HEK293 (cell line): ENCODE results near the gene CHMP1A.

ENCODE experiments used
- CTCF ChIA-PET: fragments of 350-600 bp; formaldehyde crosslinking; extraction: SDS; loops from one replicate; lab custom pipeline; 2021; ENCODE audit warnings: antibody characterized with exemption; lab: Yijun Ruan, JAX
- POLR2A ChIA-PET: fragments of 300-600 bp; formaldehyde crosslinking; extraction: SDS; loops from one replicate; lab custom pipeline; 2020; ENCODE audit warnings: antibody characterized with exemption, inconsistent platforms; lab: Yijun Ruan, JAX
- H3K27ac ChIP-seq: fragments of 200-500 bp; sonication (Bioruptor generic); 2 replicates; pipeline ENCODE4 v1.5.1; 2014; ENCODE audit warnings: low read depth, low read length, control low read depth, inconsistent platforms; ENCODE audit errors: extremely low read depth
- H3K36me3 ChIP-seq, 2 experiments: fragments of 200-500 bp in 1 of 2; sonication (Bioruptor generic) in 1 of 2; 1 replicate in 1 of 2; 2 replicates in 1 of 2; pipeline ENCODE4 v1.5.1; 2014 to 2017; ENCODE audit warnings: inconsistent platforms in 2 of 2, low read length in 2 of 2; ENCODE audit not compliant: control insufficient read depth in 2 of 2, insufficient read depth in 1 of 2
- H3K4me1 ChIP-seq: fragments of 200-500 bp; sonication (Bioruptor generic); 2 replicates; pipeline ENCODE4 v1.5.1; 2014; ENCODE audit warnings: mild to moderate bottlenecking, low read length, inconsistent platforms; ENCODE audit not compliant: control insufficient read depth, insufficient read depth
- H3K4me3 ChIP-seq: 2 replicates; pipeline ENCODE4 v1.5.1; 2011; ENCODE audit warnings: low read depth, mild to moderate bottlenecking, control low read depth, low read length, moderate library complexity
- H3K9me3 ChIP-seq: fragments of 200-500 bp; sonication (Bioruptor generic); 2 replicates; pipeline ENCODE4 v1.5.1; 2014; ENCODE audit warnings: low read depth, low read length, inconsistent platforms; ENCODE audit not compliant: control insufficient read depth, insufficient read depth
- BCL11A ChIP-seq: fragments of 450-650 bp; formaldehyde crosslinking; IDR thresholded peaks from 2 replicates; pipeline ENCODE4 v1.5.1; 2016; ENCODE audit warnings: low read depth, missing biosample characterization, missing genetic modification characterization
- GLIS1 ChIP-seq: fragments of 450-650 bp; formaldehyde crosslinking; IDR thresholded peaks from 2 replicates; pipeline ENCODE4 v1.5.1; 2016; ENCODE audit warnings: missing biosample characterization, missing genetic modification characterization
- GLIS2 ChIP-seq: fragments of 450-650 bp; formaldehyde crosslinking; IDR thresholded peaks from 2 replicates; pipeline ENCODE4 v1.5.1; 2016; ENCODE audit warnings: missing biosample characterization, missing genetic modification characterization
- HOXC10 ChIP-seq: sonication (generic); formaldehyde crosslinking; IDR thresholded peaks from 2 replicates; pipeline ENCODE4 v1.8.1; 2023; ENCODE audit warnings: mild to moderate bottlenecking, missing genetic modification reagents
- HOXD13 ChIP-seq: sonication (generic); formaldehyde crosslinking; IDR thresholded peaks from 2 replicates; pipeline ENCODE4 v1.8.0; 2022; ENCODE audit warnings: missing genetic modification reagents, borderline replicate concordance
- SCRT2 ChIP-seq: fragments of 450-650 bp; formaldehyde crosslinking; IDR thresholded peaks from 2 replicates; pipeline ENCODE4 v1.5.1; 2016; ENCODE audit warnings: missing biosample characterization, missing genetic modification characterization
- ZIC2 ChIP-seq: fragments of 450-650 bp; formaldehyde crosslinking; IDR thresholded peaks from 2 replicates; pipeline ENCODE4 v1.5.1; 2016; ENCODE audit warnings: missing biosample characterization, missing genetic modification characterization
- ZNF10 ChIP-seq: fragments of 450-650 bp; formaldehyde crosslinking; IDR thresholded peaks from 2 replicates; pipeline ENCODE4 v1.5.1; 2017; ENCODE audit warnings: missing biosample characterization, missing genetic modification characterization
- ZNF114 ChIP-seq: fragments of 450-650 bp; formaldehyde crosslinking; IDR thresholded peaks from 2 replicates; pipeline ENCODE4 v1.5.0; 2017; ENCODE audit warnings: missing biosample characterization, missing genetic modification characterization
- ZNF146 ChIP-seq: fragments of 450-650 bp; formaldehyde crosslinking; IDR thresholded peaks from 2 replicates; pipeline ENCODE4 v1.5.1; 2016; ENCODE audit warnings: missing biosample characterization, missing genetic modification characterization
- ZNF184 ChIP-seq: fragments of 450-650 bp; IDR thresholded peaks from 2 replicates; pipeline ENCODE4 v1.5.1; 2018; ENCODE audit warnings: missing biosample characterization, mild to moderate bottlenecking, missing genetic modification characterization
- ZNF239 ChIP-seq: fragments of 450-650 bp; formaldehyde crosslinking; IDR thresholded peaks from 2 replicates; pipeline ENCODE4 v1.5.1; 2016; ENCODE audit warnings: missing biosample characterization, missing genetic modification characterization
- ZNF248 ChIP-seq: fragments of 450-650 bp; formaldehyde crosslinking; IDR thresholded peaks from 2 replicates; pipeline ENCODE4 v1.5.1; 2017; ENCODE audit warnings: missing biosample characterization, missing genetic modification characterization
- ZNF341 ChIP-seq: fragments of 450-650 bp; formaldehyde crosslinking; IDR thresholded peaks from 2 replicates; pipeline ENCODE4; 2016; ENCODE audit warnings: low read depth, missing biosample characterization, missing genetic modification characterization
- ZNF629 ChIP-seq: fragments of 450-650 bp; formaldehyde crosslinking; IDR thresholded peaks from 2 replicates; pipeline ENCODE4 v1.5.1; 2017; ENCODE audit warnings: missing biosample characterization, missing genetic modification characterization
- ZNF658 ChIP-seq: fragments of 450-650 bp; formaldehyde crosslinking; IDR thresholded peaks from 2 replicates; pipeline ENCODE4; 2016; ENCODE audit warnings: missing biosample characterization, missing genetic modification characterization
- ZNF776 ChIP-seq: fragments of 450-650 bp; formaldehyde crosslinking; IDR thresholded peaks from 2 replicates; pipeline ENCODE4 v1.5.0; 2017; ENCODE audit warnings: missing biosample characterization, missing genetic modification characterization, borderline replicate concordance
- ZNF777 ChIP-seq: fragments of 450-650 bp; formaldehyde crosslinking; IDR thresholded peaks from 2 replicates; pipeline ENCODE4 v1.5.1; 2017; ENCODE audit warnings: missing biosample characterization, missing genetic modification characterization, borderline replicate concordance
- TF ChIP-seq, protein P1 (sequence below): fragments of 450-650 bp; formaldehyde crosslinking; IDR thresholded peaks from 2 replicates; pipeline ENCODE4 v1.5.0; 2017; ENCODE audit warnings: missing biosample characterization, missing genetic modification characterization, borderline replicate concordance
- TF ChIP-seq, protein P2 (sequence below): fragments of 450-650 bp; formaldehyde crosslinking; IDR thresholded peaks from 2 replicates; pipeline ENCODE4 v1.5.1; 2017; ENCODE audit warnings: missing biosample characterization, missing genetic modification characterization
- TF ChIP-seq, protein P3 (sequence below): fragments of 450-650 bp; IDR thresholded peaks from 2 replicates; pipeline ENCODE4 v1.5.1; 2018; ENCODE audit warnings: missing biosample characterization, mild to moderate bottlenecking, missing genetic modification characterization
- TF ChIP-seq, protein P4 (sequence below): fragments of 450-650 bp; formaldehyde crosslinking; IDR thresholded peaks from 2 replicates; pipeline ENCODE4 v1.5.1; 2016; ENCODE audit warnings: missing biosample characterization, missing genetic modification characterization, low read depth
- TF ChIP-seq, protein P5 (sequence below): fragments of 450-650 bp; formaldehyde crosslinking; IDR thresholded peaks from 2 replicates; pipeline ENCODE4 v1.5.1; 2016; ENCODE audit warnings: missing biosample characterization, missing genetic modification characterization, borderline replicate concordance

Gene CHMP1A

DNA sequence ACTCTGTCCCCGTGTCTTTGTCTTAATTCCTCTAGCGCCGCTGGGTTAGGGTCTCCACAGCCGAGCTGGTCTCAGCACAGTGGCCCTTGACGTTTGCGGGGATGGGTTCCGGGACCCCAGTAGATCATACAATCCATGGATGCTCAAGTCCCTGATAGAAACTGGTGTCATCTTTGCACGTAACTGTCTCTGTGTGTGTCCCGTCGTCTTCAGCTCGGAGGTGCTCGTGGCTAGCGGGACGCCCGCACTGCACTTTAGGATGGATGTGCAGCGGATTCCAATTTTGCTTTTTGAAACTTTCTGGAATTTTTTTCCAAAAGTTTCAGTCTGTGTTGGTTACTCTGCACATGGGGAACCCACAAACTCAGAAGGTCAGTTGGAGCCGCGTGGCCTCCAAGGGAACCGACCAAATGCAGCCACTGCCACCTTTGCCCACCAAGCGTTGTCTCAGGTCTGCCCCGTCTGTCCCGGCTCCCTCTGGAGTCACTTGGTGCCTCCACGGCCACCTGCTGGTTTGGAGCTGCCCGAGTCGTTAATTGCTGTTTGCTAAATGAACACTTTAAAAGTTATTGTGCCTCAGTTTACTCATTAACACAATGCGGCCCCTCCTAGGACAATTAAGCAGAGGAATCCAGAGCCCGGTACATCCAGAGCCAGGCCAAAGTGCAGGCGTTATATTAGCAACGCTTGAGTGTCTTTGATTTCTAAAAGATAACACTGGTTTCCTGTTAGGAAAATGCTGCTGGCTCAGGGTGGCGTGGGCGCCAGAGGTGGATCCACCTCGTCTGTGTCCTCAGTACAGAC lies 49.4 kb downstream of the CHMP1A start (continued):
- TF ChIP-seq, protein P1, sequence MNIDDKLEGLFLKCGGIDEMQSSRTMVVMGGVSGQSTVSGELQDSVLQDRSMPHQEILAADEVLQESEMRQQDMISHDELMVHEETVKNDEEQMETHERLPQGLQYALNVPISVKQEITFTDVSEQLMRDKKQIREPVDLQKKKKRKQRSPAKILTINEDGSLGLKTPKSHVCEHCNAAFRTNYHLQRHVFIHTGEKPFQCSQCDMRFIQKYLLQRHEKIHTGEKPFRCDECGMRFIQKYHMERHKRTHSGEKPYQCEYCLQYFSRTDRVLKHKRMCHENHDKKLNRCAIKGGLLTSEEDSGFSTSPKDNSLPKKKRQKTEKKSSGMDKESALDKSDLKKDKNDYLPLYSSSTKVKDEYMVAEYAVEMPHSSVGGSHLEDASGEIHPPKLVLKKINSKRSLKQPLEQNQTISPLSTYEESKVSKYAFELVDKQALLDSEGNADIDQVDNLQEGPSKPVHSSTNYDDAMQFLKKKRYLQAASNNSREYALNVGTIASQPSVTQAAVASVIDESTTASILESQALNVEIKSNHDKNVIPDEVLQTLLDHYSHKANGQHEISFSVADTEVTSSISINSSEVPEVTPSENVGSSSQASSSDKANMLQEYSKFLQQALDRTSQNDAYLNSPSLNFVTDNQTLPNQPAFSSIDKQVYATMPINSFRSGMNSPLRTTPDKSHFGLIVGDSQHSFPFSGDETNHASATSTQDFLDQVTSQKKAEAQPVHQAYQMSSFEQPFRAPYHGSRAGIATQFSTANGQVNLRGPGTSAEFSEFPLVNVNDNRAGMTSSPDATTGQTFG, result no peak
- TF ChIP-seq ZNF248 (tag by site-specific recombination) (no peak), ZNF184 (tag by site-specific recombination) (no peak), ZNF239 (tag by site-specific recombination) (no peak), GLIS2 (tag by site-specific recombination) (no peak)
- TF ChIP-seq, protein P2, sequence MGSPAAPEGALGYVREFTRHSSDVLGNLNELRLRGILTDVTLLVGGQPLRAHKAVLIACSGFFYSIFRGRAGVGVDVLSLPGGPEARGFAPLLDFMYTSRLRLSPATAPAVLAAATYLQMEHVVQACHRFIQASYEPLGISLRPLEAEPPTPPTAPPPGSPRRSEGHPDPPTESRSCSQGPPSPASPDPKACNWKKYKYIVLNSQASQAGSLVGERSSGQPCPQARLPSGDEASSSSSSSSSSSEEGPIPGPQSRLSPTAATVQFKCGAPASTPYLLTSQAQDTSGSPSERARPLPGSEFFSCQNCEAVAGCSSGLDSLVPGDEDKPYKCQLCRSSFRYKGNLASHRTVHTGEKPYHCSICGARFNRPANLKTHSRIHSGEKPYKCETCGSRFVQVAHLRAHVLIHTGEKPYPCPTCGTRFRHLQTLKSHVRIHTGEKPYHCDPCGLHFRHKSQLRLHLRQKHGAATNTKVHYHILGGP (tag by site-specific recombination), result no peak
- TF ChIP-seq, all 188 proteins: peak for 0

DNA sequence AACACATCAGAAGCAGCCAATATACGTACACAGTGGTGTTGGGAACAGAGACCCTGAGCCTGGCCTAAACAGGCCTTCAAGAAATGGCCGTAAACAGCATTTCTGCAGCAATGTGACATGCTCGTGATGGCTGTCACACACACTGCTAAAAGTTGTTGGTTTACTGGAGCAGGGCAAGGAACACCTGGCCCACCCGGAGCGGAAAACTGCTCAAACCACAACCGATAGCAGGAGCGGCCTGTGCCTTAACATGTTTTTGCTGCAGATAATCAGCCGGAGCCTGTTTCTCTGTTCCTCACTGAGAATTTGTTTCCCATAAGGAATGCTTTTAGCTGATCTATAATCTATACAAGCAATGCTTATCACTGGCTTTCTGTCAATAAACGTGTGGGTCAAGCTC lies 50.1 kb downstream of the CHMP1A start:
- peaks cover 4% of the 10 kb centered on the region; the same call in 1 of the 2 replicates for H3K4me1 ChIP-seq
- H3K9me3 ChIP-seq, result no peaks in the 10 kb centered on the region
- no peak overlapping the region for H3K4me3 ChIP-seq
- no peaks in the 10 kb centered on the region for H3K36me3 ChIP-seq
- ChIA-PET CTCF (interaction anchor here (0.6 kb wide), 1 partner anchor 259 kb away, joined by 4 read pairs; no protein-coding TSS in a partner anchor), POLR2A (interaction anchor here (0.5 kb wide), 1 partner anchor 367 kb away, joined by 3 read pairs; no protein-coding TSS in a partner anchor)
- H3K27ac ChIP-seq, result no peak overlapping the region
- TF ChIP-seq HOXD13 (CRISPR knock-in tag) (no peak), HOXC10 (no peak), ZNF114 (tag by site-specific recombination) (no peak), ZNF777 (tag by site-specific recombination) (no peak), ZNF146 (no peak), ZIC2 (tag by site-specific recombination) (no peak), ZNF248 (tag by site-specific recombination) (no peak), SCRT2 (no peak), ZNF658 (tag by site-specific recombination) (no peak)
- TF ChIP-seq, protein P3, sequence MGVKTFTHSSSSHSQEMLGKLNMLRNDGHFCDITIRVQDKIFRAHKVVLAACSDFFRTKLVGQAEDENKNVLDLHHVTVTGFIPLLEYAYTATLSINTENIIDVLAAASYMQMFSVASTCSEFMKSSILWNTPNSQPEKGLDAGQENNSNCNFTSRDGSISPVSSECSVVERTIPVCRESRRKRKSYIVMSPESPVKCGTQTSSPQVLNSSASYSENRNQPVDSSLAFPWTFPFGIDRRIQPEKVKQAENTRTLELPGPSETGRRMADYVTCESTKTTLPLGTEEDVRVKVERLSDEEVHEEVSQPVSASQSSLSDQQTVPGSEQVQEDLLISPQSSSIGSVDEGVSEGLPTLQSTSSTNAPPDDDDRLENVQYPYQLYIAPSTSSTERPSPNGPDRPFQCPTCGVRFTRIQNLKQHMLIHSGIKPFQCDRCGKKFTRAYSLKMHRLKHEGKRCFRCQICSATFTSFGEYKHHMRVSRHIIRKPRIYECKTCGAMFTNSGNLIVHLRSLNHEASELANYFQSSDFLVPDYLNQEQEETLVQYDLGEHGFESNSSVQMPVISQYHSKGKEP, result no peak
- TF ChIP-seq, protein P4, sequence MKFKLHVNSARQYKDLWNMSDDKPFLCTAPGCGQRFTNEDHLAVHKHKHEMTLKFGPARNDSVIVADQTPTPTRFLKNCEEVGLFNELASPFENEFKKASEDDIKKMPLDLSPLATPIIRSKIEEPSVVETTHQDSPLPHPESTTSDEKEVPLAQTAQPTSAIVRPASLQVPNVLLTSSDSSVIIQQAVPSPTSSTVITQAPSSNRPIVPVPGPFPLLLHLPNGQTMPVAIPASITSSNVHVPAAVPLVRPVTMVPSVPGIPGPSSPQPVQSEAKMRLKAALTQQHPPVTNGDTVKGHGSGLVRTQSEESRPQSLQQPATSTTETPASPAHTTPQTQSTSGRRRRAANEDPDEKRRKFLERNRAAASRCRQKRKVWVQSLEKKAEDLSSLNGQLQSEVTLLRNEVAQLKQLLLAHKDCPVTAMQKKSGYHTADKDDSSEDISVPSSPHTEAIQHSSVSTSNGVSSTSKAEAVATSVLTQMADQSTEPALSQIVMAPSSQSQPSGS (tag by site-specific recombination), result no peak

DNA sequence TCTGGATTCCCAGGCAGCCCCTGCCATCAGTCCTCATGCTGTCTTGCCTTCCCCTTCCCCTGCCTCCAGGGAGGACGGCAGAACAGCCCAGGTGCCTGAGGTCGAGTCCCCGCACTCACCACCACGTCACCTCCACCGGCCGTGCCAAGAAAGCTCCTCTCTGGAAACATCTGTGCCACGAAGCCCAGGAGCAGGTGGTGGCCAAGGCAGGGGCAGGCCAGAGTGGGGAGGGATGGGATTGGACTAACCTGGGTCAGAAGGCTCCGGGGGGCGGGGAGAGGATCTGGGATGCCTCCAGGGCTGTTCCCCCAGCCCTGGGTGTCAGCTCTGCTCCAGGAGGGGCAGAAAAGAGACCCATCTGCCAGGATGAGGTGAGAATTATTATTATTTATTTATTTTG lies 51.5 kb downstream of the CHMP1A start:
- H3K4me1 ChIP-seq, result peaks cover 4% of the 10 kb centered on the region; the same call in 1 of the 2 replicates
- no peaks in the 10 kb centered on the region for H3K36me3 ChIP-seq
- no peak overlapping the region for H3K4me3 ChIP-seq
- ChIA-PET POLR2A (no interaction called here), CTCF (interaction anchor here (0.6 to 0.8 kb wide), 2 partner anchors 35 to 468 kb away, joined by 3 read pairs; no protein-coding TSS in a partner anchor)
- no peak overlapping the region for H3K27ac ChIP-seq
- no peaks in the 10 kb centered on the region for H3K9me3 ChIP-seq
- peak; percentile 25 for TF ChIP-seq GLIS1
- TF ChIP-seq ZNF629, result no peak
- TF ChIP-seq, protein P5, sequence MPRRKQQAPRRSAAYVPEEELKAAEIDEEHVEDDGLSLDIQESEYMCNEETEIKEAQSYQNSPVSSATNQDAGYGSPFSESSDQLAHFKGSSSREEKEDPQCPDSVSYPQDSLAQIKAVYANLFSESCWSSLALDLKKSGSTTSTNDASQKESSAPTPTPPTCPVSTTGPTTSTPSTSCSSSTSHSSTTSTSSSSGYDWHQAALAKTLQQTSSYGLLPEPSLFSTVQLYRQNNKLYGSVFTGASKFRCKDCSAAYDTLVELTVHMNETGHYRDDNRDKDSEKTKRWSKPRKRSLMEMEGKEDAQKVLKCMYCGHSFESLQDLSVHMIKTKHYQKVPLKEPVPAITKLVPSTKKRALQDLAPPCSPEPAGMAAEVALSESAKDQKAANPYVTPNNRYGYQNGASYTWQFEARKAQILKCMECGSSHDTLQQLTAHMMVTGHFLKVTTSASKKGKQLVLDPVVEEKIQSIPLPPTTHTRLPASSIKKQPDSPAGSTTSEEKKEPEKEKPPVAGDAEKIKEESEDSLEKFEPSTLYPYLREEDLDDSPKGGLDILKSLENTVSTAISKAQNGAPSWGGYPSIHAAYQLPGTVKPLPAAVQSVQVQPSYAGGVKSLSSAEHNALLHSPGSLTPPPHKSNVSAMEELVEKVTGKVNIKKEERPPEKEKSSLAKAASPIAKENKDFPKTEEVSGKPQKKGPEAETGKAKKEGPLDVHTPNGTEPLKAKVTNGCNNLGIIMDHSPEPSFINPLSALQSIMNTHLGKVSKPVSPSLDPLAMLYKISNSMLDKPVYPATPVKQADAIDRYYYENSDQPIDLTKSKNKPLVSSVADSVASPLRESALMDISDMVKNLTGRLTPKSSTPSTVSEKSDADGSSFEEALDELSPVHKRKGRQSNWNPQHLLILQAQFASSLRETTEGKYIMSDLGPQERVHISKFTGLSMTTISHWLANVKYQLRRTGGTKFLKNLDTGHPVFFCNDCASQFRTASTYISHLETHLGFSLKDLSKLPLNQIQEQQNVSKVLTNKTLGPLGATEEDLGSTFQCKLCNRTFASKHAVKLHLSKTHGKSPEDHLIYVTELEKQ, result no peak
- no peak for TF ChIP-seq ZNF10 (tag by site-specific recombination)
- no peak for TF ChIP-seq ZNF776
- no peak for TF ChIP-seq BCL11A (tag by site-specific recombination)
- 0 out of 2 replicates have a peak, but pooled peaks have one; percentile 17 for TF ChIP-seq ZNF341 (tag by site-specific recombination)
